T-helper 1 cell treated with Interleukin-12 subunit alpha and Interleukin-12 subunit beta and Interleukin-4 antibody, amounts not matched to agents 30 μg/mL and 1 μg/mL, for 36 hours (primary cell): ENCODE results near the gene NEDD4.

Experiments used
- H3K27ac Mint-ChIP-seq: one replicate; pipeline ENCODE4 v1.8.0; 2021; ENCODE audit warnings: mild to moderate bottlenecking, mixed read lengths
- H3K27me3 Mint-ChIP-seq: one replicate; pipeline ENCODE4 v1.8.0; 2021; ENCODE audit warnings: low read depth, mixed read lengths
- H3K36me3 Mint-ChIP-seq: one replicate; pipeline ENCODE4 v1.8.0; 2021; ENCODE audit warnings: low read depth, mixed read lengths
- H3K4me1 Mint-ChIP-seq: one replicate; pipeline ENCODE4 v1.8.0; 2021; ENCODE audit warnings: low read depth, mixed read lengths
- H3K4me3 Mint-ChIP-seq: one replicate; pipeline ENCODE4 v1.8.0; 2021; ENCODE audit warnings: mild to moderate bottlenecking, moderate library complexity, mixed read lengths
- H3K9me3 Mint-ChIP-seq: one replicate; pipeline ENCODE4 v1.8.0; 2021; ENCODE audit warnings: mixed read lengths

NEDD4 gene

GRCh38 chr15:55912982-55913381, 80.4 kb downstream of the NEDD4 start:
- Mint-ChIP-seq H3K4me3 (no peak overlapping the region), H3K27ac (no peak overlapping the region), H3K4me1 (no peaks in the 10 kb centered on the region), H3K27me3 (no peaks in the 10 kb centered on the region), H3K36me3 (no peaks in the 10 kb centered on the region), H3K9me3 (no peaks in the 10 kb centered on the region)

GRCh38 chr15:55909036-55909811, 84.2 kb downstream of the NEDD4 start:
- Mint-ChIP-seq H3K9me3 (no peaks in the 10 kb centered on the region), H3K27ac (no peak overlapping the region), H3K36me3 (no peaks in the 10 kb centered on the region), H3K4me1 (no peaks in the 10 kb centered on the region), H3K4me3 (no peak overlapping the region), H3K27me3 (no peaks in the 10 kb centered on the region)

GRCh38 chr15:55907797-55908196, 85.6 kb downstream of the NEDD4 start:
- Mint-ChIP-seq H3K4me1 (no peaks in the 10 kb centered on the region), H3K27me3 (no peaks in the 10 kb centered on the region), H3K9me3 (no peaks in the 10 kb centered on the region), H3K36me3 (no peaks in the 10 kb centered on the region), H3K4me3 (no peak overlapping the region), H3K27ac (no peak overlapping the region)

GRCh38 chr15:55902981-55903380, 90.4 kb downstream of the NEDD4 start:
- H3K4me3 Mint-ChIP-seq, result no peak overlapping the region
- H3K27me3 Mint-ChIP-seq, result no peaks in the 10 kb centered on the region
- H3K4me1 Mint-ChIP-seq, result no peaks in the 10 kb centered on the region
- no peaks in the 10 kb centered on the region for H3K9me3 Mint-ChIP-seq
- H3K27ac Mint-ChIP-seq, result no peak overlapping the region
- H3K36me3 Mint-ChIP-seq, result no peaks in the 10 kb centered on the region

GRCh38 chr15:55900019-55900418, 93.4 kb downstream of the NEDD4 start:
- Mint-ChIP-seq H3K27me3 (no peaks in the 10 kb centered on the region), H3K36me3 (no peaks in the 10 kb centered on the region), H3K9me3 (no peaks in the 10 kb centered on the region), H3K27ac (no peak overlapping the region), H3K4me1 (peaks cover 7% of the 10 kb centered on the region), H3K4me3 (no peak overlapping the region)

GRCh38 chr15:55899537-55899936, 93.9 kb downstream of the NEDD4 start:
- Mint-ChIP-seq H3K36me3 (no peaks in the 10 kb centered on the region), H3K9me3 (no peaks in the 10 kb centered on the region), H3K27me3 (no peaks in the 10 kb centered on the region), H3K4me3 (no peak overlapping the region), H3K4me1 (peaks cover 8% of the 10 kb centered on the region), H3K27ac (no peak overlapping the region)

- Mint-ChIP-seq H3K27me3 (peaks cover under 1% of the 10 kb centered on the region), H3K4me1 (peaks cover 9% of the 10 kb centered on the region), H3K36me3 (no peaks in the 10 kb centered on the region), H3K9me3 (no peaks in the 10 kb centered on the region), H3K4me3 (no peak overlapping the region), H3K27ac (no peak overlapping the region)
These were observed 95.7 kb downstream of the NEDD4 start for GRCh38 chr15:55897560-55898336.

- no peak overlapping the region for H3K27ac Mint-ChIP-seq
- no peaks in the 10 kb centered on the region for H3K36me3 Mint-ChIP-seq
- H3K27me3 Mint-ChIP-seq, result peaks cover 9% of the 10 kb centered on the region
- no peak overlapping the region for H3K4me3 Mint-ChIP-seq
- peaks cover 9% of the 10 kb centered on the region for H3K4me1 Mint-ChIP-seq
- no peaks in the 10 kb centered on the region for H3K9me3 Mint-ChIP-seq
These were observed 98.9 kb downstream of the NEDD4 start for GRCh38 chr15:55894399-55894965.

GRCh38 chr15:55893852-55894251, 99.6 kb downstream of the NEDD4 start:
- Mint-ChIP-seq H3K27ac (no peak overlapping the region), H3K9me3 (no peaks in the 10 kb centered on the region), H3K36me3 (no peaks in the 10 kb centered on the region), H3K4me1 (peaks cover 9% of the 10 kb centered on the region), H3K4me3 (no peak overlapping the region), H3K27me3 (peaks cover 9% of the 10 kb centered on the region)

GRCh38 chr15:55891196-55891595, 102.2 kb downstream of the NEDD4 start:
- Mint-ChIP-seq H3K4me3 (no peak overlapping the region), H3K4me1 (peaks cover 4% of the 10 kb centered on the region), H3K27me3 (peaks cover 9% of the 10 kb centered on the region), H3K27ac (no peak overlapping the region), H3K9me3 (no peaks in the 10 kb centered on the region), H3K36me3 (no peaks in the 10 kb centered on the region)

GRCh38 chr15:55884223-55884622, 109.2 kb downstream of the NEDD4 start:
- Mint-ChIP-seq H3K36me3 (no peaks in the 10 kb centered on the region), H3K9me3 (no peaks in the 10 kb centered on the region), H3K4me1 (no peaks in the 10 kb centered on the region), H3K4me3 (no peak overlapping the region), H3K27me3 (no peaks in the 10 kb centered on the region), H3K27ac (no peak overlapping the region)

GRCh38 chr15:55879181-55879580, 114.2 kb downstream of the NEDD4 start:
- Mint-ChIP-seq H3K27ac (no peak overlapping the region), H3K4me1 (no peaks in the 10 kb centered on the region), H3K4me3 (no peak overlapping the region), H3K36me3 (no peaks in the 10 kb centered on the region), H3K27me3 (no peaks in the 10 kb centered on the region), H3K9me3 (no peaks in the 10 kb centered on the region)

GRCh38 chr15:55873024-55873720, 120.2 kb downstream of the NEDD4 start:
- no peak overlapping the region for H3K4me3 Mint-ChIP-seq
- H3K36me3 Mint-ChIP-seq, result no peaks in the 10 kb centered on the region
- H3K27ac Mint-ChIP-seq, result no peak overlapping the region
- no peaks in the 10 kb centered on the region for H3K4me1 Mint-ChIP-seq
- no peaks in the 10 kb centered on the region for H3K27me3 Mint-ChIP-seq
- no peaks in the 10 kb centered on the region for H3K9me3 Mint-ChIP-seq

- Mint-ChIP-seq H3K9me3 (no peaks in the 10 kb centered on the region), H3K27me3 (no peaks in the 10 kb centered on the region), H3K36me3 (no peaks in the 10 kb centered on the region), H3K4me3 (no peak overlapping the region), H3K4me1 (no peaks in the 10 kb centered on the region), H3K27ac (no peak overlapping the region)
These were observed 120.9 kb downstream of the NEDD4 start for GRCh38 chr15:55872471-55872870.
